Effector memory CD8-positive, alpha-beta T cell (primary cell): ENCODE results near the gene DNAJC13.

Experiments
- ATAC-seq: fragments of 150-1000 bp; cut with Tn5 transposase; replicated peaks from 2 replicates; pipeline ENCODE4 v1.10.0; 2021; ENCODE audit warnings: mild to moderate bottlenecking, moderate library complexity
- DNase-seq, 3 experiments: peaks; one replicate each; pipeline ENCODE4 v3.0.0; 2021
- H3K27ac Mint-ChIP-seq, 2 donors: one replicate each; pipeline ENCODE4 v1.8.0; 2022; ENCODE audit warnings: mild to moderate bottlenecking in 2 of 2, mixed read lengths in 2 of 2, moderate library complexity in 2 of 2
- H3K27me3 Mint-ChIP-seq, 2 donors: one replicate each; pipeline ENCODE4 v1.8.0; 2022; ENCODE audit warnings: mixed read lengths in 2 of 2
- H3K36me3 Mint-ChIP-seq: one replicate; pipeline ENCODE4 v1.8.0; 2022; ENCODE audit warnings: mild to moderate bottlenecking, moderate library complexity, mixed read lengths; ENCODE audit not compliant: insufficient read depth
- H3K4me1 Mint-ChIP-seq, 2 donors: one replicate each; pipeline ENCODE4 v1.8.0; 2022; ENCODE audit warnings: low read depth in 2 of 2, mixed read lengths in 2 of 2
- H3K4me3 Mint-ChIP-seq, 2 donors: one replicate each; pipeline ENCODE4 v1.8.0; 2022; ENCODE audit warnings: mild to moderate bottlenecking in 2 of 2, mixed read lengths in 2 of 2, moderate library complexity in 2 of 2
- H3K9me3 Mint-ChIP-seq, 2 donors: one replicate each; pipeline ENCODE4 v1.8.0; 2022; ENCODE audit warnings: mixed read lengths in 2 of 2

The DNAJC13 gene

GRCh38 chr3:132417695-132418411 lies 551 bp downstream of the DNAJC13 start:
- ATAC-seq (peak; percentile 40), DNase-seq (peak in 2 of 3 experiments; percentile 22 to 29)
- Mint-ChIP-seq H3K4me3 (peak overlapping the region; percentile 96 to 98), H3K36me3 (peaks cover 16% of the 10 kb centered on the region), H3K27ac (peak overlapping the region; percentile 94 to 98), H3K9me3 (no peaks in the 10 kb centered on the region), H3K27me3 (no peaks in the 10 kb centered on the region), H3K4me1 (peaks cover 10 to 33% of the 10 kb centered on the region in 2 donors)

- Mint-ChIP-seq H3K4me3 (peak overlapping the region; percentile 96 to 98), H3K36me3 (peaks cover 16% of the 10 kb centered on the region), H3K27ac (peak overlapping the region in 1 of 2 donors; percentile 98), H3K27me3 (no peaks in the 10 kb centered on the region), H3K4me1 (peaks cover 16 to 42% of the 10 kb centered on the region in 2 donors), H3K9me3 (no peaks in the 10 kb centered on the region)
- DNase-seq (no peak), ATAC-seq (no peak)
Measured at GRCh38 chr3:132418916-132419315, 1.6 kb downstream of the DNAJC13 start.

GRCh38 chr3:132421832-132422231 lies 4.5 kb downstream of the DNAJC13 start:
- Mint-ChIP-seq H3K4me3 (no peak overlapping the region), H3K27ac (no peak overlapping the region), H3K27me3 (no peaks in the 10 kb centered on the region), H3K36me3 (peaks cover 16% of the 10 kb centered on the region), H3K4me1 (peaks cover 14 to 53% of the 10 kb centered on the region in 2 donors), H3K9me3 (no peaks in the 10 kb centered on the region)
- DNase-seq (no peak), ATAC-seq (no peak)

GRCh38 chr3:132422531-132422930 lies 5.2 kb downstream of the DNAJC13 start:
- no peak for ATAC-seq
- H3K27me3 Mint-ChIP-seq, result no peaks in the 10 kb centered on the region
- H3K27ac Mint-ChIP-seq, result no peak overlapping the region
- H3K4me3 Mint-ChIP-seq, result no peak overlapping the region
- H3K9me3 Mint-ChIP-seq, result no peaks in the 10 kb centered on the region
- peaks cover 11% of the 10 kb centered on the region for H3K36me3 Mint-ChIP-seq
- H3K4me1 Mint-ChIP-seq, result peaks cover 14 to 48% of the 10 kb centered on the region in 2 donors
- no peak for DNase-seq

GRCh38 chr3:132432639-132433038 lies 15.3 kb downstream of the DNAJC13 start:
- ATAC-seq, result peak; percentile 66
- Mint-ChIP-seq H3K9me3 (no peaks in the 10 kb centered on the region), H3K4me3 (no peak overlapping the region)

GRCh38 chr3:132433121-132433520 lies 15.8 kb downstream of the DNAJC13 start:
- peaks cover 10 to 16% of the 10 kb centered on the region in 2 donors for H3K4me1 Mint-ChIP-seq
- ATAC-seq (no peak), DNase-seq (no peak)
- H3K27ac Mint-ChIP-seq, result no peak overlapping the region
- H3K4me3 Mint-ChIP-seq, result no peak overlapping the region
- H3K27me3 Mint-ChIP-seq, result no peaks in the 10 kb centered on the region
- no peaks in the 10 kb centered on the region for H3K9me3 Mint-ChIP-seq
- H3K36me3 Mint-ChIP-seq, result peaks cover 6% of the 10 kb centered on the region

More at GRCh38 chr3:132432639-132433038, 15.3 kb downstream of the DNAJC13 start:
- Mint-ChIP-seq H3K4me1 (peaks cover 10 to 19% of the 10 kb centered on the region in 2 donors), H3K36me3 (peaks cover 6% of the 10 kb centered on the region), H3K27ac (no peak overlapping the region), H3K27me3 (no peaks in the 10 kb centered on the region)
- no peak for DNase-seq

- ATAC-seq (peak; percentile 33), DNase-seq (no peak)
- Mint-ChIP-seq H3K36me3 (peaks cover 12% of the 10 kb centered on the region), H3K27ac (peak overlapping the region in 1 of 2 donors; percentile 11), H3K4me3 (no peak overlapping the region), H3K4me1 (peaks cover 11 to 13% of the 10 kb centered on the region in 2 donors), H3K9me3 (no peaks in the 10 kb centered on the region), H3K27me3 (no peaks in the 10 kb centered on the region)
Measured at GRCh38 chr3:132435224-132435910, 18.1 kb downstream of the DNAJC13 start.

GRCh38 chr3:132435911-132436425 lies 18.7 kb downstream of the DNAJC13 start:
- ATAC-seq (no peak), DNase-seq (no peak)
- H3K9me3 Mint-ChIP-seq, result no peaks in the 10 kb centered on the region
- H3K4me1 Mint-ChIP-seq, result peaks cover 9 to 12% of the 10 kb centered on the region in 2 donors
- no peaks in the 10 kb centered on the region for H3K27me3 Mint-ChIP-seq
- H3K4me3 Mint-ChIP-seq, result no peak overlapping the region
- H3K27ac Mint-ChIP-seq, result peak overlapping the region in 1 of 2 donors; percentile 23
- peaks cover 12% of the 10 kb centered on the region for H3K36me3 Mint-ChIP-seq

- Mint-ChIP-seq H3K36me3 (peaks cover 8% of the 10 kb centered on the region), H3K9me3 (no peaks in the 10 kb centered on the region), H3K27ac (no peak overlapping the region), H3K4me3 (no peak overlapping the region), H3K4me1 (peaks cover 7 to 15% of the 10 kb centered on the region in 2 donors), H3K27me3 (no peaks in the 10 kb centered on the region)
- DNase-seq (no peak), ATAC-seq (no peak)
Measured at GRCh38 chr3:132443421-132443820, 26.1 kb downstream of the DNAJC13 start.

GRCh38 chr3:132444383-132444782 lies 27.1 kb downstream of the DNAJC13 start:
- peaks cover 7 to 15% of the 10 kb centered on the region in 2 donors for H3K4me1 Mint-ChIP-seq
- no peak overlapping the region for H3K4me3 Mint-ChIP-seq
- H3K36me3 Mint-ChIP-seq, result peaks cover 8% of the 10 kb centered on the region
- ATAC-seq, result no peak
- no peaks in the 10 kb centered on the region for H3K9me3 Mint-ChIP-seq
- no peak overlapping the region for H3K27ac Mint-ChIP-seq
- no peaks in the 10 kb centered on the region for H3K27me3 Mint-ChIP-seq
- no peak for DNase-seq

- ATAC-seq (no peak), DNase-seq (no peak)
- Mint-ChIP-seq H3K9me3 (no peaks in the 10 kb centered on the region), H3K27ac (no peak overlapping the region), H3K4me1 (peaks cover 5 to 15% of the 10 kb centered on the region in 2 donors), H3K4me3 (no peak overlapping the region), H3K36me3 (peaks cover 6% of the 10 kb centered on the region), H3K27me3 (no peaks in the 10 kb centered on the region)
Measured at GRCh38 chr3:132445817-132446216, 28.5 kb downstream of the DNAJC13 start.

- DNase-seq, result no peak
Measured at GRCh38 chr3:132448216-132448961, 31.1 kb downstream of the DNAJC13 start.

GRCh38 chr3:132456136-132456535 lies 38.8 kb downstream of the DNAJC13 start:
- Mint-ChIP-seq H3K4me1 (no peaks in the 10 kb centered on the region), H3K27me3 (no peaks in the 10 kb centered on the region), H3K36me3 (peaks cover 80% of the 10 kb centered on the region), H3K4me3 (no peak overlapping the region), H3K9me3 (no peaks in the 10 kb centered on the region), H3K27ac (no peak overlapping the region)
- DNase-seq (no peak), ATAC-seq (no peak)

More at GRCh38 chr3:132448216-132448961, 31.1 kb downstream of the DNAJC13 start:
- no peaks in the 10 kb centered on the region for H3K27me3 Mint-ChIP-seq
- H3K4me3 Mint-ChIP-seq, result no peak overlapping the region
- H3K27ac Mint-ChIP-seq, result no peak overlapping the region
- no peak for ATAC-seq
- no peaks in the 10 kb centered on the region for H3K9me3 Mint-ChIP-seq
- peaks cover 0 to 7% of the 10 kb centered on the region in 2 donors for H3K4me1 Mint-ChIP-seq
- H3K36me3 Mint-ChIP-seq, result peaks cover 26% of the 10 kb centered on the region
